ENCODE data around the gene MCC.

Gene MCC

DNA sequence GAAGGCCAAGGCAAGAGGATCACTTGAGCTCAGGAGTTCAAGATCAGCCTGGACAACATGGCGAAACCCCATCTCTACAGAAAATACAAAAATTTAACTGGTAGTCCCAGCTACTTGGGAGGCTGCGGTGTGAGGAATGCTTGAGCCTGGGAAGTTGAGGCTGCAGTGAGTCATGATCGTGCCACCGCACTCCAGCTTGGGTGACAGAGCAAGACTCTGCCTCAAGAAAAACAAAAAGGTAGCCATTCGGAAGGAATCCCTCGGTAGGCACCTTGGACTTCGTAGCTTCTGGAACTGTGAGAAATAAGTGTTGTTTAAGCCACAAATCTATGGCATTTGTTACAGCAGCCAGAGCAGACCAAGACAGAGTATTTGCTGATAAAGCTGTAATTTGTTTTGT lies 337.4 kb downstream of the MCC start:
- in situ Hi-C loops (cut with MboI; ENCODE audit: low sequenced_read_pairs, unreplicated experiment), result no loop called here
- DNase-seq (ENCODE audit: low spot score), result no peak
- TF ChIP-seq, protein P1, sequence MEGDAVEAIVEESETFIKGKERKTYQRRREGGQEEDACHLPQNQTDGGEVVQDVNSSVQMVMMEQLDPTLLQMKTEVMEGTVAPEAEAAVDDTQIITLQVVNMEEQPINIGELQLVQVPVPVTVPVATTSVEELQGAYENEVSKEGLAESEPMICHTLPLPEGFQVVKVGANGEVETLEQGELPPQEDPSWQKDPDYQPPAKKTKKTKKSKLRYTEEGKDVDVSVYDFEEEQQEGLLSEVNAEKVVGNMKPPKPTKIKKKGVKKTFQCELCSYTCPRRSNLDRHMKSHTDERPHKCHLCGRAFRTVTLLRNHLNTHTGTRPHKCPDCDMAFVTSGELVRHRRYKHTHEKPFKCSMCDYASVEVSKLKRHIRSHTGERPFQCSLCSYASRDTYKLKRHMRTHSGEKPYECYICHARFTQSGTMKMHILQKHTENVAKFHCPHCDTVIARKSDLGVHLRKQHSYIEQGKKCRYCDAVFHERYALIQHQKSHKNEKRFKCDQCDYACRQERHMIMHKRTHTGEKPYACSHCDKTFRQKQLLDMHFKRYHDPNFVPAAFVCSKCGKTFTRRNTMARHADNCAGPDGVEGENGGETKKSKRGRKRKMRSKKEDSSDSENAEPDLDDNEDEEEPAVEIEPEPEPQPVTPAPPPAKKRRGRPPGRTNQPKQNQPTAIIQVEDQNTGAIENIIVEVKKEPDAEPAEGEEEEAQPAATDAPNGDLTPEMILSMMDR (IDR thresholded peaks at IDR 0.05; ENCODE audit: borderline replicate concordance, control extremely low read depth, extremely low read depth, insufficient read depth, missing control alignments), result no peak

- in situ Hi-C loops (cut with MboI; ENCODE audit: low sequenced_read_pairs, unreplicated experiment), result no loop called here
Measured at GRCh38 chr5:113150221-113150620, 338.0 kb downstream of the MCC start.

DNA sequence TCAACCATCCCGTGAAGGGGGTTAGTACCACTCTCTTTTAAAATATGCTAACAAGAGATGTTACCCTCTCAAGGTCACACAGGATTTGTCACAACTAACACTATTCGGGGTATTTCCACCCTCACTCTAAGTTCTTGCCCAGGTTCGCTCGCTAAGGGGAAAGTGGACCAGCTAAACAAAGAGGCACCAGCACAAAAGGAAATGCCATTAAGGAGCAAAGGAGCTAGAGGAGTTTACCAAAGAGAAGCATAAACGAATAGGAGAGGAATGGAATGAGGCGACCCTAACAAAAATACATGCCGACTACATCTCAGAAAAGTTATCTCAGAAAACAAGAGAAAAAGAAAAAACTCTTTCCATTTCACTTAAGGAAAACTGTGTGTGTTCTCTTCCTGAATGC lies 340.7 kb downstream of the MCC start:
- no peak for DNase-seq (ENCODE audit: low spot score)
- in situ Hi-C loops (cut with MboI; ENCODE audit: low sequenced_read_pairs, unreplicated experiment), result no loop called here
- TF ChIP-seq, protein P1 (IDR thresholded peaks at IDR 0.05; ENCODE audit: borderline replicate concordance, control extremely low read depth, extremely low read depth, insufficient read depth, missing control alignments), result no peak

More at GRCh38 chr5:113150221-113150620, 338.0 kb downstream of the MCC start:
- no peak for DNase-seq (ENCODE audit: low spot score)
- TF ChIP-seq, protein P1 (IDR thresholded peaks at IDR 0.05; ENCODE audit: borderline replicate concordance, control extremely low read depth, extremely low read depth, insufficient read depth, missing control alignments), result no peak

DNA sequence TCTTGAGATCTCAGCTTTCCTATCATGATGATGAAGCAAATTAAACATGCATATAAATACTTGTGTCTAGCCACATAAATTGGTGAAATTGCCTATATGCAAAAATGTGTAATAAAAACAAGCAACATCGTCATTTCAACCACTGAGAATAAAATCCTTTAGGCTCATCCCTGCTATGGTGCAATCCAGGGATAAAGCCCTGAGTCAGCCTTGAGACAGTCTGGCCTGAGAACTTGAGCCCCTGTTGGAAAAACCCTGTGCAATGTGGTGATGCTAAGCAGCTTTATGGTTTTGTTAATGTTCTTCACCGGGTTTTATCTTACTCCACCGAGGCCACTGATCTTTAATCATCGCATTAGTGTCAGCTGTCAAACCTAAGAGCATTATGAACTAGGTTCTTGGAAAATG lies 341.1 kb downstream of the MCC start:
- TF ChIP-seq, protein P1 (IDR thresholded peaks at IDR 0.05; ENCODE audit: borderline replicate concordance, control extremely low read depth, extremely low read depth, insufficient read depth, missing control alignments), result no peak
- in situ Hi-C loops (cut with MboI; ENCODE audit: low sequenced_read_pairs, unreplicated experiment), result no loop called here
- no peak for DNase-seq (ENCODE audit: low spot score)

DNA sequence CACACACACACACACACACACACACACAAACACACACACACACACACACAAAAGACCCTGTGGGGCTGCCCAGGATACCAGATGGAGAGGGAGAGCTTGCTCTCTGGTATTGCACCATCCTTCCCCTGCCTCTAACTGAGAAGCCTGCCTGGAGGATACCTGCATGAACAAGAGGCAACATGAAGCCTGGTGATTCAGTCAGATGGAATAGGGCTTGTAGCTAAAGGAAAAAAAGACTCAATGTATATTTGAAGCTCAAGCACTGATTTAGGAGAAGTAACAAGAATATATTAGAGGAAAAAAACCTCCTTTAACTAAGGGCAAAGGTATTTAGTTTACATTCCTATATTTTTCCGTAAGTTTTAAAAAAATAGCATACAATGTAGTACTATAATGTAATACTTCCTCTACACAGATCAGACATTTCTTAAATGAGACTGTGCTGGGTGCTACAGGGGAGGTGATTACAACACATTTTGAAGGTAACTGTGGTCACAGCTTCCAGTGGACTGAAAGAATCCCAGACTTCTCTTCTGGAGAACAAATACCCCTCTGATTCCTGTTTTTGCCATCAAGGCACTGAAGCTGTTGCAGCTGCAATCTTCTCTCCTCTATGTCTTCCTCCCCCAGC lies 342.4 kb downstream of the MCC start:
- in situ Hi-C loops (cut with MboI; ENCODE audit: low sequenced_read_pairs, unreplicated experiment), result no loop called here
- TF ChIP-seq, protein P1 (IDR thresholded peaks at IDR 0.05; ENCODE audit: borderline replicate concordance, control extremely low read depth, extremely low read depth, insufficient read depth, missing control alignments), result no peak

DNA sequence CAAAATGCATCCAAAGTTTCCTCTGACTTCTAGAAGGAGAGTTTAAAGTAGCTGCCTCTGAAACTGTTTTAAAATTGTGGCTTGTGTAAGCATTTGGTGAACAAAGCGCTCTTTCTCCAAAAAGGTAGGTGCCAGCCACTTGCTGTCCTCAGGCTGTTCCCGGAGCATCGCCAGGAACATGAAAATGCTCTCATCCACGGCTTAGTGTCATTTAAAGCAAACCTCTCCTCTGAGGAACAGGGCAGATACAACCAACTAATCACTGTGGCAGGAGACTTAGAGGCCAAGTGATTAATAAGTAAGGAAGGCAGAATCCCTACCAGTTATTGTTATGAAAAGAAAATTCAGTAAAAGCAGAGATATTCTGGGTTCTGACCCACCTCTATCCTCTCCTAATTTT lies 346.1 kb downstream of the MCC start:
- TF ChIP-seq, protein P1 (IDR thresholded peaks at IDR 0.05; ENCODE audit: borderline replicate concordance, control extremely low read depth, extremely low read depth, insufficient read depth, missing control alignments), result no peak
- DNase-seq (ENCODE audit: low spot score), result no peak
- in situ Hi-C loops (cut with MboI; ENCODE audit: low sequenced_read_pairs, unreplicated experiment), result no loop called here

More for the DNA sequence above, 342.4 kb downstream of the MCC start:
- no peak for DNase-seq (ENCODE audit: low spot score)

Data from GM13976 (cell line).